Gastroesophageal sphincter (tissue), 4 donors: ENCODE measurements around the gene RPTOR. TPM values are rescaled to one million over a fixed set of nuclear protein-coding genes. Genes with fewer than 3 reads are reported as not detected.

Experiments
- ATAC-seq: fragments of 150-250 bp; one replicate; pipeline ENCODE4 v1.9.1; 2016; ENCODE audit warnings: mild to moderate bottlenecking, moderate library complexity
- H3K27ac ChIP-seq, 4 donors: fragments of 200-600 bp; sonication (generic) in 3 of 4; 1 replicate in 3 of 4; 2 replicates in 1 of 4; pipeline ENCODE4 v1.5.1; 2016 to 2019
- H3K27me3 ChIP-seq: fragments of 200-600 bp; sonication (generic); one replicate; pipeline ENCODE4 v1.5.1; 2019
- H3K36me3 ChIP-seq, 2 donors: fragments of 200-600 bp; sonication (generic); one replicate each; pipeline ENCODE4 v1.5.1; 2019; ENCODE audit warnings: control low read depth in 1 of 2
- H3K4me1 ChIP-seq, 3 donors: fragments of 200-600 bp; sonication (generic); 1 replicate in 2 of 3; 2 replicates in 1 of 3; pipeline ENCODE4 v1.5.1; 2016 to 2019; ENCODE audit warnings: control low read depth in 2 of 3
- H3K4me3 ChIP-seq, 2 donors: fragments of 200-600 bp; sonication (generic); one replicate each; pipeline ENCODE4 v1.5.1; 2019; ENCODE audit warnings: mild to moderate bottlenecking in 1 of 2, moderate library complexity in 1 of 2
- H3K9me3 ChIP-seq, 3 donors: fragments of 200-600 bp; sonication (generic); one replicate each; pipeline ENCODE4 v1.5.1; 2017 to 2019; ENCODE audit warnings: control low read depth in 2 of 3
- CTCF ChIP-seq, 4 experiments: fragments of 200-600 bp in 2 of 4; fragments of 450-650 bp in 2 of 4; sonication (generic) in 1 of 4; IDR thresholded peaks; one replicate each; pipeline ENCODE4 v1.5.1; 2017 to 2019; ENCODE audit warnings: antibody characterized with exemption in 4 of 4, mild to moderate bottlenecking in 2 of 4, moderate library complexity in 2 of 4
- EP300 ChIP-seq: sonication (generic); formaldehyde crosslinking; IDR thresholded peaks from one replicate; pipeline ENCODE4 v1.6.1; 2017; ENCODE audit warnings: antibody characterized with exemption, mild to moderate bottlenecking
- POLR2A ChIP-seq, 2 donors: fragments of 450-650 bp; IDR thresholded peaks; one replicate each; pipeline ENCODE4 v1.6.1; 2017; ENCODE audit warnings: antibody characterized with exemption in 2 of 2, mild to moderate bottlenecking in 2 of 2, moderate library complexity in 1 of 2
- POLR2AphosphoS5 ChIP-seq: sonication (generic); formaldehyde crosslinking; IDR thresholded peaks from one replicate; pipeline ENCODE4 v1.6.1; 2017; ENCODE audit warnings: antibody characterized with exemption
- WGBS, 2 donors: methylation state at CpG; one replicate each; pipeline ENCODE4 v1.1.5; 2018; ENCODE audit warnings: low coverage in 1 of 2; 5-methylcytosine and 5-hydroxymethylcytosine counted together
- total RNA-seq, 4 donors: library from RNA; depleted of rRNA; stranded (reverse); fragments of >200 nt; gene quantifications; one replicate each; pipeline ENCODE4 v1.1.0, GENCODE V29; 2016

Gene RPTOR
- total RNA-seq, 4 donors from 2014 or later: 25.7 to 56.8 (median 39.7) TPM

GRCh38 chr17:80792373-80792781, 247.7 kb downstream of the RPTOR start:
- Histone ChIP-seq H3K27ac (peak overlapping the region in 3 of 4 donors; percentile 67 to 78 (median 72)), H3K9me3 (no peaks in the 10 kb centered on the region), H3K4me3 (no peak overlapping the region), H3K4me1 (peaks cover 0 to 81% (median 24%) of the 10 kb centered on the region in 3 donors), H3K27me3 (no peaks in the 10 kb centered on the region), H3K36me3 (no peaks in the 10 kb centered on the region)
- no peak for ATAC-seq
- no peak for TF ChIP-seq CTCF (IDR thresholded peaks at IDR 0.05)
- no peak for TF ChIP-seq POLR2AphosphoS5
- TF ChIP-seq EP300: no peak
- TF ChIP-seq POLR2A (IDR thresholded peaks at IDR 0.05): no peak
- 63 to 70% methylated on average over 3 to 10 of the region's 10 CpGs for WGBS, 2 donors

DNA sequence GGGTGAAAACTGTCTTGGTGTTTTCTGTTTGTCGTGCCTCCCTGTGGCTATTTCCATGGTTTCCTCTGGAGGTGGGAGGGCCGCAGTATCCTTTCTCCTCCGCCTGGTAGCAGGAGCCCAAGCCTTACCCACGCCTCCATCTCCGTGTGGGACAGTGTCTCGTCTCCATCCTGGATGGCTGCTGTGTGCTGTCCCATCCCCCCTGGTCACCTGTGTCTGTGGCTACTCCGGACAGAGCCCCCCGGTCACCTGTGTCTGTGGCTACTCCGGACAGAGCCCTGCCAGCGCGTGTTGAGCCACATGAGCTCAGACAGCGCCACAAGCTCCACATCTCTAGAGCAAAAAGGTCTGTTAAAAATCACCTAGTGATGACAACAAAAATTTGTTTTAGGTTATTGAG, 248.8 kb downstream of the RPTOR start:
- no peak for ATAC-seq
- Histone ChIP-seq H3K9me3 (no peaks in the 10 kb centered on the region), H3K36me3 (peaks cover 0 to 5% of the 10 kb centered on the region in 2 donors), H3K4me1 (peaks cover 0 to 81% (median 24%) of the 10 kb centered on the region in 3 donors), H3K4me3 (no peak overlapping the region), H3K27ac (peak overlapping the region in 3 of 4 donors; percentile 40 to 72 (median 62)), H3K27me3 (no peaks in the 10 kb centered on the region)
- no peak for TF ChIP-seq EP300
- no peak for TF ChIP-seq CTCF (IDR thresholded peaks at IDR 0.05)
- TF ChIP-seq POLR2A (IDR thresholded peaks at IDR 0.05): no peak
- TF ChIP-seq POLR2AphosphoS5: no peak
- WGBS, 2 donors: 85% methylated on average over 5 of the region's 12 CpGs; no CpG with 5 or more reads in 1 of the 2 donors

DNA sequence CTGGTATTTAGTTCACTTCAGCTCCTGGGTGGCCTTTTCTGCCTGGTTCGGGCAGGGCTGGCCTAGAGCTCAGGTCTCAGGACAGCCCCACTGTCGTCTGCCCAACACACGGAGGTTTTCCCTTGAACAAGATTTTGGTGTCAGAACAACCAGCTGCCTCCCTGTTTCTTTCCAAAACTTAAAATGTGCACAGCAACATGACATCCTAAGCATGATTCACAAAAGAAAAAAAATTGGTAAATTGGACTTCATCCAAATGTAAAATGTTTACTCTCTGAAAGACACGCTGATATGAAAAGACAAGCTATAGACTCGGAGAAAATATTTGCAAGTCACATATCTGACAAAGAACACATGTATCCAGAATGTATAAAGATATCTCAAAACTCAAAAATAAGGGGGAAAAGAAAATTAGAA, 249.2 kb downstream of the RPTOR start:
- peaks cover 0 to 79% (median 24%) of the 10 kb centered on the region in 3 donors for H3K4me1 ChIP-seq

GRCh38 chr17:80794281-80795089, 249.8 kb downstream of the RPTOR start:
- ATAC-seq: no peak
- TF ChIP-seq EP300 (no peak), POLR2AphosphoS5 (peak; percentile 5)
- H3K9me3 ChIP-seq: no peaks in the 10 kb centered on the region
- peaks cover 0 to 10% of the 10 kb centered on the region in 2 donors for H3K36me3 ChIP-seq
- H3K27me3 ChIP-seq: no peaks in the 10 kb centered on the region
- H3K27ac ChIP-seq: peak overlapping the region in 3 of 4 donors; percentile 48 to 62 (median 52)
- WGBS, 2 donors: 78 to 81% methylated on average over 12 to 14 of the region's 16 CpGs
- peaks cover 0 to 73% (median 24%) of the 10 kb centered on the region in 3 donors for H3K4me1 ChIP-seq
- H3K4me3 ChIP-seq: no peak overlapping the region

More for the DNA sequence above, 249.2 kb downstream of the RPTOR start:
- Histone ChIP-seq H3K36me3 (peaks cover 0 to 9% of the 10 kb centered on the region in 2 donors), H3K27ac (peak overlapping the region in 3 of 4 donors; percentile 40 to 72 (median 62)), H3K27me3 (no peaks in the 10 kb centered on the region), H3K9me3 (no peaks in the 10 kb centered on the region), H3K4me3 (no peak overlapping the region)
- no peak for ATAC-seq
- WGBS, 2 donors: 10 to 27% methylated on average over 4 of the region's 5 CpGs
- no peak for TF ChIP-seq POLR2AphosphoS5
- TF ChIP-seq POLR2A (IDR thresholded peaks at IDR 0.05): no peak
- no peak for TF ChIP-seq EP300
- no peak for TF ChIP-seq CTCF (IDR thresholded peaks at IDR 0.05)

GRCh38 chr17:80795090-80795580, 250.5 kb downstream of the RPTOR start:
- peak overlapping the region in 3 of 4 donors; percentile 48 to 62 (median 52) for H3K27ac ChIP-seq
- TF ChIP-seq EP300: no peak
- no peak for TF ChIP-seq CTCF (IDR thresholded peaks at IDR 0.05)
- no peak for TF ChIP-seq POLR2A (IDR thresholded peaks at IDR 0.05)
- no peak for TF ChIP-seq POLR2AphosphoS5
- peaks cover 0 to 10% of the 10 kb centered on the region in 2 donors for H3K36me3 ChIP-seq
- 61 to 89% methylated on average over 8 to 12 of the region's 12 CpGs for WGBS, 2 donors
- H3K27me3 ChIP-seq: no peaks in the 10 kb centered on the region
- no peak overlapping the region for H3K4me3 ChIP-seq
- peaks cover 0 to 66% (median 21%) of the 10 kb centered on the region in 3 donors for H3K4me1 ChIP-seq
- ATAC-seq: no peak
- no peaks in the 10 kb centered on the region for H3K9me3 ChIP-seq
